HEK293 (cell line): ENCODE data around the gene UCHL1.

Source experiments
- KLF10 ChIP-seq: fragments of 450-650 bp; IDR thresholded peaks from 2 replicates; pipeline ENCODE4 v1.5.1; 2018; ENCODE audit warnings: missing biosample characterization, mild to moderate bottlenecking, missing genetic modification characterization
- PBX3 ChIP-seq: sonication (generic); formaldehyde crosslinking; IDR thresholded peaks from 2 replicates; pipeline ENCODE4 v1.8.1; 2022; ENCODE audit warnings: mild to moderate bottlenecking, moderate library complexity, missing genetic modification reagents
- ZNF24 ChIP-seq: fragments of 450-650 bp; formaldehyde crosslinking; IDR thresholded peaks from 2 replicates; pipeline ENCODE4 v1.5.1; 2016; ENCODE audit warnings: missing biosample characterization, missing genetic modification characterization
- ZNF394 ChIP-seq: fragments of 450-650 bp; formaldehyde crosslinking; IDR thresholded peaks from 2 replicates; pipeline ENCODE4 v1.5.1; 2016; ENCODE audit warnings: missing biosample characterization, missing genetic modification characterization, mild to moderate bottlenecking, moderate library complexity, borderline replicate concordance
- ZNF530 ChIP-seq: fragments of 450-650 bp; formaldehyde crosslinking; IDR thresholded peaks from 2 replicates; pipeline ENCODE4 v1.5.1; 2016; ENCODE audit warnings: low read depth, missing biosample characterization, missing genetic modification characterization

- TF ChIP-seq KLF10 (tag by site-specific recombination) = no peak
- TF ChIP-seq ZNF24 (tag by site-specific recombination) = no peak
- no peak for TF ChIP-seq ZNF530
- TF ChIP-seq ZNF394 = no peak
- no peak for TF ChIP-seq PBX3 (CRISPR knock-in tag)
Measured at GRCh38 chr4:41281038-41281634, 24.4 kb downstream of the UCHL1 start.
